Activated CD8-positive, alpha-beta memory T cell treated with anti-CD3 and anti-CD28 coated beads for 24 hours (primary cell): ENCODE measurements around the gene DGAT2.

ENCODE experiments used
- DNase-seq: peaks from one replicate; pipeline ENCODE4 v3.0.0-alpha.2; 2020

Gene DGAT2

GRCh38 chr11:75781831-75782230 is 13.3 kb downstream of the DGAT2 start:
- DNase-seq: no peak

GRCh38 chr11:75782540-75783263 is 14.1 kb downstream of the DGAT2 start:
- no peak for DNase-seq

- no peak for DNase-seq
Measured at GRCh38 chr11:75783416-75784084, 15.0 kb downstream of the DGAT2 start.

- DNase-seq: no peak
Measured at GRCh38 chr11:75784085-75784478, 15.5 kb downstream of the DGAT2 start.

- DNase-seq: no peak
Measured at GRCh38 chr11:75784506-75784905, 15.9 kb downstream of the DGAT2 start.

- DNase-seq: no peak
Measured at GRCh38 chr11:75785187-75785586, 16.6 kb downstream of the DGAT2 start.

- DNase-seq: no peak
Measured at GRCh38 chr11:75786101-75786736, 17.6 kb downstream of the DGAT2 start.

GRCh38 chr11:75789521-75789920 is 20.9 kb downstream of the DGAT2 start:
- no peak for DNase-seq

GRCh38 chr11:75790986-75791385 is 22.4 kb downstream of the DGAT2 start:
- DNase-seq: no peak

- DNase-seq: no peak
Measured at GRCh38 chr11:75792127-75792731, 23.7 kb downstream of the DGAT2 start.

- DNase-seq: no peak
Measured at GRCh38 chr11:75792997-75793800, 24.6 kb downstream of the DGAT2 start.

- DNase-seq: no peak
Measured at GRCh38 chr11:75793966-75794365, 25.4 kb downstream of the DGAT2 start.

- no peak for DNase-seq
Measured at GRCh38 chr11:75795276-75796090, 26.9 kb downstream of the DGAT2 start.

GRCh38 chr11:75796091-75796435 is 27.5 kb downstream of the DGAT2 start:
- DNase-seq: no peak

- DNase-seq: no peak
Measured at GRCh38 chr11:75797116-75797515, 28.5 kb downstream of the DGAT2 start.

GRCh38 chr11:75797792-75798191 is 29.2 kb downstream of the DGAT2 start:
- DNase-seq: no peak

- DNase-seq: no peak
Measured at GRCh38 chr11:75800136-75800675, 31.6 kb downstream of the DGAT2 start.

- DNase-seq: no peak
Measured at GRCh38 chr11:75800728-75801361, 32.3 kb downstream of the DGAT2 start.

- DNase-seq: no peak
Measured at GRCh38 chr11:75801362-75802020, 32.9 kb downstream of the DGAT2 start.

GRCh38 chr11:75802021-75802912 is 33.7 kb downstream of the DGAT2 start:
- DNase-seq: no peak
